Hippocampal formation (tissue), 2 donors: ENCODE measurements around the gene PSMC3IP.

Source experiments
- DNase-seq, 2 donors: peaks; one replicate each; lab custom pipeline; 2025; lab: John Stamatoyannopoulos, UW

The PSMC3IP gene

DNA sequence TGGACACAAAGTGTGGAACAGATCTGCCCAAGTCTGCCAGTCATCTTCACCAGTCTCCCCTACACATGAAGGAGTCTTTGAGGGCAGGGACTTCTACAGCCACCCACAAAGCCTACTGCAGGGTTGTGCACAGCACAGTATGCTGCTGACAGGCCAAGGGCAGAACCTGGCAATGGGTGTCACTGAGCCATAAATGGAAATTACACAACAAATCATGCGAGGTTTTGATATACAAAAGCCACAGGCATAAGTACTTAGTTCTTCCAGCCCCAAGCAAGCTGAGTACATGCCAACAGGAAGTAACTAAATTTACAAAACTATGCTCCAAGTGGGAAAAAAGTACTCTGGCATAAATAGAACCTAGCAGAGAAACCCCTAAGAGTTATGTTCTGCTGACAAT lies 7.8 kb upstream of the PSMC3IP start:
- no peak for DNase-seq

DNA sequence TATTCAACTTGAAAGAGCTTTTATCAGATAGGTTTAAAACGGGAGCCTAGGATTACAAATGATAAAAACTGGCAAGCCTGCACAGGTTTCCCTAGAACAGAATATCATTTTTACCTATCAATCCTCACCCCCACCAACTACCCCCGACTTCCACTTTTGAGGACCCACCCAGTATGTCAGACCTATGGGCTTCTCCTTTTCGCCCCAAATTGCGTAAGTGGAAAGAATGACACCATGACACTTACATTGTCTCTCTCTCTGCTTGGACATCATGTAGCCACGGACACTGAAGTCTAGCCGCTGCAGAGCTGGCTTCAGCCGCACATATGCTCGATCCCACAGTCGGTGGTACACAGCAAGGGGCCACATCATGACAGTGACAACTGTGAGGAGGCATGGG lies 7.4 kb upstream of the PSMC3IP start:
- DNase-seq, result no peak

DNA sequence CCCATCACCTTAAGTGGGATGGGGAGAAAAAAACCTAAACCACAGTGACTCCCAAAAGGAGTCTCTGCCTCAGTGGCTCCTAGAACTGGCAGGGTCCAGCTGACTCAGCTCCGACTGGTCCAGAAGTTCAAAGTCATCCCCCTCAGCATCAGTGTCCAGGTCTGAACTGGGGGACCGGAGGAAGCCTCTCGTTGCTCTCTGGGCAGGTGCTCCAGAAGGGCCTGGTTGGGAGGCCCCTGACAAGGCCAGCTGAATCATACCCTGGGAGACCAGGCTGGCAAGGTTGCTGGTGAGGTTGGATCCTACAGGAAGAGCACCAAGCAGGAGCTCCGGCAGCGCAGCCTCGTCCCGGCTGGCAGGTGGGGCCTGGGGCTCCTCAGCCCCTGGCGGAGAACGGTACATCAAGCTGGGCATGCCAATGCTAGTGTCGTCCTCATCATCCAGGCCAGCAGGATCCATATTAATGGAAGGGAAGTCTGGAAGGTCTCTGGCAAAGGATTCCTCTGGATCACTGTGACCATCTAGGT lies 4.3 kb upstream of the PSMC3IP start:
- no peak for DNase-seq

DNA sequence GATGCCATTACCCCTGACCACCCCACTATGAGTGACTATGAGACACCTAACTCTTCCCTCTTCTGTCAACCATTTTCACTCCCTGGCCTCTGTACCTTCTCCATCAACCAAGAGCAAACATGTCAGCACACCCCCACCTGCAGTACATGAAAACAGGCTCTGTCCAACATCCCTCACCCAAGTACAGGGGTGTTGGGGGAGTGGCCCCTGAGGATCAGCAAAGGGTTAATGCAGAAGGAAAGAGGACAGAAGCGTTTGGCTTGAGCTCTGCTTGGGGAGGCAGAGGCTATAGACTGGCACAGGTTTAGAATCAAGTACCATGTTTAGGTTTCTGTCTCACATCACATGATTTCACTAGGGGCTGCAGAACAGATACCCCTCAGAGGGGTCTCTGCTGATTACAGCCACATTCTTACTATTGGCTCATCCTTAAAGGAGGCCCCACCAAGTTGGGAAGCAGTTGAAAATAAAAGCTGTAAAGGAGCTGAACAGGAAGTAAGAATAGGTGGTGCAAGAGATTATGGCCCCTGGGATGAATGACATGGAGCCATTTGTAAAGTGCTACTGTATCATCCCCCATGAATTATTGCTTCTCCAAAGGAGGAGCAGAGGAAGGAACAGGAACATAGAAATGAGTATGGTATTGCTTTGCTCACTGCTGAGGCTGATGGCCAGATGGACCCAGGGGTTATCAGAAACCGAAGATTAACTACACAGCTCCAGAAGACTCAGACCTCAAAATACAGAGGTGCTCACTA lies 2.4 kb upstream of the PSMC3IP start:
- no peak for DNase-seq

DNA sequence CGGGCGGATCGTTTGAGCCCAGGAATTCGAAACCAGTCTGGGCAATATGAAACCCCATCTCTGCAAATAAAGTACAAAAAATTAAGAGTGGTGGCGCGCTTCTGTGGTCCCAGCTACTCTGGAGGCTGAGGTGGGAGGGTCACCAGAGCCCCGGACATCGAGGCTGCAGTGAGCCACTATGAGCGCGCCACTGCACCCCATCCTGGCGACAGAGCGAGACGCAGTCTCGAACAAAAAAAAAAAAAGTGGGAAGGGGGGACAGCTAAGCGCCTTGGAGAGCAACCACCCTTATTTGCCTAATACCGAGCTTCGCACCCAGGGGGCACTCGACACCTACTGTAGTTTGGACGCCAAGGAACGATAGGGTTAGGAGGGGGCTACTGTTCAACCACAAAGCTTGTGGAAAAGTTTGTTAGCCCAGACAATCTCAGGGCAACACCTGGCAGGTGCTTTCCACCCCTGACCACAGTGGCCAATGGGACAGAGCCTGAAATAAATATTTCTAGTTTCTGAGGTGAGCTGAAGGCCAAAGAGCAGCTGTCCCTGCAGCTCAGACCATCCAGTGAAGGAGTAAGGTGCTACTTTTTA lies 847 bp upstream of the PSMC3IP start:
- DNase-seq, result peak; percentile 31 to 43

DNA sequence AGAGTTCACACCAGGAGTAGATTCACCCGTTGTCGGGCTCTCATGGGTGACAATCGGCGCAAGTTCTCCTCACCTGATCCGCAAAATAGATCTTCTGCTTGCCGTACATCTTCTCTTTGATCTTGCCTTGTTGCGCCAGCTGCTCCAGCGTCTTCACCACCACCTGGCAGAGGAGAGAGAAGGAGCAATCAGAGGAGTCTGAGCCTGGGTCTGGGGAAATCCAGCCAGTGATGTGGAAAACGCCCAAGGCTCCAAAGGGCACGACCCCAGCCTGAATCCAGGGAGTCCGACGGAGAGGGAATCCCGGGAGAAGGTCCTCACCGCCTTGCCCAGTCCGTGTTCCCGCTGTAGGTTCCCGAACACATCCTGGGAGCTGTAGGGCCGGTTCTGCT lies 393 bp downstream of the PSMC3IP start:
- no peak for DNase-seq

DNA sequence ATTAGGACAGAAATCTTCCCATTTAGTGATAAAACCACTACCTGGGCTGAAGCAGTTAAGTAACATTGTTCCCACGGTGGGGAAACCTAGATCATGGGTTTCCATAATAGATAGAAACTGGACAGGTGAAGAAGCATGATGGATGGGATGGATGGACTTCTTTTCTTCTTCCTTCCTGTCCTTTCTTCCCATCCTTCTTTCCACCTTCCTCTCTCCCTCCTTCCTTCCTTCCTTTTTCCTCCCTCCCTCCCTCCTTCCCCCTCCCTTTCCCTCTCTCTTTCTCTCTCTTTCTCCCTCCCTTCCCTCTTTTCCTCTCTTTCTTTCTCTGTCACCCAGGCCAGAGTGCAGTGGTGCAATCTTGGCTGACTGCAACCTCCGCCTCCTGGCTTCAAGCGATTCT lies 3.1 kb downstream of the PSMC3IP start:
- no peak for DNase-seq

DNA sequence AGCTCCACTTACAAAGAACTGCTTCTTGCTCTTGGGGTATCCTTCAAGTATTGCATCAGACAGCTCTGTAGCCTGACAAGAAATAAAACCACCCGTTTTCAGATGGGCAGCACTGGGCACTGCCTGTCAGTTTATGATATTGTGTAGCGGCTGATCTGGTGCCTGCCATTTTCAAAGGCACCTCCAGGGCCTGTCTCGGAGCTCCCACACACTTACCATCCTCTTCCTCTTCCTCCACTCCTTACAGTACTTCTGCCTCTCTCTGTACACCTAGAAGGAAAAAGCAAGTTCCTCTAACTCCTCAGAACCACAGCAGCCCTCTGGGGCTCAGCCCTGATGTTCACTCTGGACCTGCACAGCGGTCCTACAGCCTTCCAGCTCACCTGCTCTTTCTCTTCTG lies 4.4 kb downstream of the PSMC3IP start:
- DNase-seq, result no peak

DNA sequence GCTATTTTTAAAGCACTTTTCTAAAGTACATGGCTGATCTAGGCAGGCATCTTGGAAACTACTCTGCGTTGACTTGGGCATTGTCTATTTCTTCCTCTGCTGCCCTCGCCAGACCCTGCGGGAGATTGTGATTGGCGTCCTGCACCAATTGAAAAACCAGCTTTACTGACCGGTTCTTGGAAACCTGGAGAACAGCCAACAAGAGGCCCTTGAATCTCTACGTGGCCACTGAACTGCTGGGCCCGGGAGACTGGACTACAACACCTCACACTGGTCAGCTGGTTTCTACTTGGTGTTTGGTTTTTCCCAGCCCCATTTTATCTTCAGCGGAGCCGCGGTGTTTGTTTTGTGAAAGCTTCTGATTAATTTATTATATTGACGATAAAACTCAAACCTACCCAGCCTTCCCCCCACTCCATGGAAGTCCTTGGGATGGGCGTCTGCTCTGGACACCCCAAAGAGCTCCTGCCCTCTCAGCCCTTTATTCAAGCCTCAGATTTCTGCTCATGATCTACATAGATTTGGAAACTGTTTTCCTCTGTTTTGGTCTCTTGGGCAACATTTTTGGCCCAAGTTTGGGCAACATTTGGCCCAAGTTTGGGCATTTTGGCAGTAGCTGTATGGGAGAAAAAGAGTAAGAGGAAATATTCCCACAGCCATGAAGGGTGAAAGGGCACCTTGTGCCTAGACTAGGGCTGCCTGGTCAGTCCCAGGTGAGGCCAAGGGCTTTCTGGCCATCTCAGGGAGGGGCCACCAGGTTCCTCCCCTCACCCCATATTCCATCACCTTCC lies 5.9 kb downstream of the PSMC3IP start:
- no peak for DNase-seq

GRCh38 chr17:42568341-42569111 lies 9.0 kb downstream of the PSMC3IP start:
- DNase-seq, result no peak

GRCh38 chr17:42566883-42567573 lies 10.5 kb downstream of the PSMC3IP start, which contains the start of gene MLX:
Gene MLX, plus strand, starts transcription at chr17:42567100. Its CDS starts 25 bp downstream, at chr17:42567125.
- DNase-seq, result peak; percentile 84 to 90

GRCh38 chr17:42566215-42566882 lies 11.2 kb downstream of the PSMC3IP start:
- no peak for DNase-seq

GRCh38 chr17:42565523-42566214 lies 11.9 kb downstream of the PSMC3IP start:
- no peak for DNase-seq

DNA sequence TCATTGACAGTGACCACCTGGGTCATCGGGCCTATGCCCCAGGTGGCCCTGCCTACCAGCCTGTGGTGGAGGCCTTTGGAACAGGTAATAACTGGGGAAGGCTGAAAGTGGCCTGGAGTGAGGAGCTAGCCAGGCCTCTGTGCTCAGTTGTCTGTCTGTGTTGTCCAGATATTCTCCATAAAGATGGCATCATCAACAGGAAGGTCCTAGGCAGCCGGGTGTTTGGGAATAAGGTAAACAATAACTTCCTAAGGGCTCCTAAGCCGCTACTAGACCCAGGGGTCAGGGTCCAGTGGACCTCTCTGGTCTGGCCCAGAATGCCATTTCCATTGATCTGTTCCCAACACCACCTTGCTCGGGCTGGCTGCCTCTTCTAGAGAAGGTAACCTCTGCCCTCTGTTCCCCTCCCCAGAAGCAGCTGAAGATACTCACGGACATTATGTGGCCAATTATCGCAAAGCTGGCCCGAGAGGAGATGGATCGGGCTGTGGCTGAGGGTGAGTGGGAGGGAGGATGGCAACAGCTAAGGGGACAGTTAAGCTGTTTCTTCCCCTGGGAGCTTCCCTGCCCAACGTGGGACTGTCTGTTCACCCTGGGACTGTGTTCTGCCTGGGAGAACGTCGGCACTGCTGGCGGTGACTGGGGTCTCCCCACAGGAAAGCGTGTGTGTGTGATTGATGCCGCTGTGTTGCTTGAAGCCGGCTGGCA lies 12.6 kb downstream of the PSMC3IP start:
- no peak for DNase-seq

DNA sequence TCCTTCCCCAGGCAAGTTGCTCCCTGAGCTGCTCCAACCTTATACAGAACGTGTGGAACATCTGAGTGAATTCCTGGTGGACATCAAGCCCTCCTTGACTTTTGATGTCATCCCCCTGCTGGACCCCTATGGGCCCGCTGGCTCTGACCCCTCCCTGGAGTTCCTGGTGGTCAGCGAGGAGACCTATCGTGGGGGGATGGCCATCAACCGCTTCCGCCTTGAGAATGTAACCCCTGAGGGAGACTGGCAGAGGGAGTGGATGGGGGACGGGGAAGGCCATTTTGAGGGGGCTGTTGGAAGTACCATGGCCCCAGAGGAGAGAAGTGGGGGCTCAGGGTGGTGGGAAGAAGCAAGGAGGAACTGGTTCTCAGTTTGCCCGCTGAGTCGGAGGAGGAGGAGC lies 13.6 kb downstream of the PSMC3IP start:
- no peak for DNase-seq

- no peak for DNase-seq
Observed at GRCh38 chr17:42563543-42563942, 14.0 kb downstream of the PSMC3IP start.

DNA sequence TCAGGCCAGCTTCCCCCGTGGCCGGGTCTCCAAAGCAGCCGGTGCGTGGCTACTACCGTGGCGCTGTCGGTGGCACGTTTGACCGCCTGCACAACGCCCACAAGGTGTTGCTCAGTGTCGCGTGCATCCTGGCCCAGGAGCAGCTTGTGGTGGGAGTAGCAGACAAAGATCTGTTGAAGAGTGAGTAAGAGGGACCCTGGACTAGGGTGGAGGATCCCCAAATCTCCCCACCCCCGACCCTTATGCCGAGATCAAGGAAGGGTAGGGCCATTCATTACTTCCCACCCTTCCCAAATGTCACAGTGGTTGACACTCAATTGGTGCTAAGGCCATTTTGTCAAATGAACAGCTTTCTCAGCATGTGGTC lies 14.4 kb downstream of the PSMC3IP start:
- DNase-seq, result no peak

GRCh38 chr17:42562388-42563142 lies 15.0 kb downstream of the PSMC3IP start:
- DNase-seq, result no peak

DNA sequence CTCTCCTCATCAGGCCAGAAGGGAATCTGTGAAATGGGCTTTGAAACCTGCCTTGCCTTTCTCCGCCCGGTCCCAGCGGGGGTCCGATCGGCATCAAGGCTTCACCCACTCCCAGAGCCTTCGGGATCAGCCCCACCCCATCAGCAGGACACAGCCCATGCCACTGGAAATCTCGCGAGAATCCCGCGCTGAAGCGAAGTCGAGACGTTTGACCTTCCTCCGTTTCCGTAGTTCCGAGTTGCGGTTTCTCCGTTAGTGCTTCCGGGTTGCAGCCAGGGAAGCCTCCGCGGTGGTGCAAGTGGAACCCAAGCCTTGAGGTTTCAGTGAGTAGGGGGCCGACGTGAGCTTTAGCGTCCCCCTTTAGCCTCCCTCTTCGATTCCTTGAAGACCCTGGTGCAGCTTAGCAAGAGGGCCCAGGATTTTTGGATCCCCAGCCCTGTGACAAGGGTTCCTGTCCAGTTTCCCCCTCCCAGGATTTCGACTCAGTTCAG lies 15.6 kb downstream of the PSMC3IP start, which contains the start of gene COASY:
Gene COASY (plus strand): TSS at position 252 of the 491 bp plus-strand sequence. CDS start 475 bp downstream, outside the sequence.
- DNase-seq, result peak; percentile 84 to 92
